CD4-positive, alpha-beta T cell (primary cell): Measurements from ENCODE around the gene SSMEM1. TPM values are rescaled to one million over a fixed set of nuclear protein-coding genes. Genes with fewer than 3 reads are reported as not detected.
"Not testable (repeated sequence)": the region's sequence is repeated elsewhere in the genome, so short reads cannot be mapped to it uniquely, and the experiment has no call there.

Experiments
- ATAC-seq: fragments of 200-7000 bp; cut with Tn5 transposase; one replicate; pipeline ENCODE4 v1.10.0; 2022; ENCODE audit warnings: mild to moderate bottlenecking; ENCODE audit not compliant: poor library complexity
- CTCF ChIA-PET: fragments of 350-600 bp; sonication (Branson Sonifier 250); formaldehyde crosslinking; loops from one replicate; lab custom pipeline; 2021; ENCODE audit warnings: antibody characterized with exemption, inconsistent platforms; lab: Charles Lee
- POLR2A ChIA-PET: fragments of 350-600 bp; sonication (Branson Sonifier 250); formaldehyde crosslinking; loops from one replicate; lab custom pipeline; 2021; ENCODE audit warnings: antibody characterized with exemption, inconsistent platforms; lab: Charles Lee
- DNase-seq, 14 experiments: peaks; one replicate each; pipeline ENCODE4 v3.0.0-alpha.2; 2013 to 2020; ENCODE audit warnings: mixed read lengths in 2 of 14
- H3K27ac ChIP-seq, 2 donors: one replicate each; pipeline versions ENCODE4 v1.5.1 to v1.7.0; 2013; ENCODE audit warnings: low read length in 2 of 2, low read depth in 1 of 2, mild to moderate bottlenecking in 1 of 2
- H3K27me3 ChIP-seq, 2 experiments: 1 replicate in 1 of 2; 2 replicates in 1 of 2; pipeline versions ENCODE4 v1.6.1 to v1.7.0; 2013; ENCODE audit warnings: low read length in 2 of 2, control low read depth in 1 of 2, mild to moderate bottlenecking in 1 of 2, moderate library complexity in 1 of 2; ENCODE audit not compliant: insufficient read depth in 2 of 2, control insufficient read depth in 1 of 2
- H3K36me3 ChIP-seq: one replicate; pipeline ENCODE4 v1.6.1; 2013; ENCODE audit warnings: low read length, control low read depth; ENCODE audit not compliant: insufficient read depth
- H3K4me1 ChIP-seq: one replicate; pipeline ENCODE4 v1.6.1; 2013; ENCODE audit warnings: low read length, control low read depth; ENCODE audit not compliant: insufficient read depth
- H3K4me3 ChIP-seq: one replicate; pipeline ENCODE4 v1.5.1; 2013; ENCODE audit warnings: mild to moderate bottlenecking, low read length, moderate library complexity
- H3K9me3 ChIP-seq, 2 experiments: 1 replicate in 1 of 2; 2 replicates in 1 of 2; pipeline versions ENCODE4 v1.6.1 to v1.7.0; 2013; ENCODE audit warnings: low read length in 2 of 2, mild to moderate bottlenecking in 2 of 2, control low read depth in 1 of 2, moderate library complexity in 1 of 2; ENCODE audit not compliant: control insufficient read depth in 1 of 2, insufficient read depth in 1 of 2
- H3K27ac Mint-ChIP-seq: one replicate; pipeline ENCODE4 v1.8.0; 2020; ENCODE audit warnings: mixed read lengths
- H3K27me3 Mint-ChIP-seq: one replicate; pipeline ENCODE4 v1.8.0; 2021; ENCODE audit warnings: mixed read lengths
- H3K36me3 Mint-ChIP-seq: one replicate; pipeline ENCODE4 v1.8.0; 2021; ENCODE audit warnings: low read depth, mixed read lengths
- H3K4me1 Mint-ChIP-seq: one replicate; pipeline ENCODE4 v1.8.0; 2021; ENCODE audit warnings: low read depth, mixed read lengths
- H3K4me3 Mint-ChIP-seq: one replicate; pipeline ENCODE4 v1.8.0; 2020; ENCODE audit warnings: mild to moderate bottlenecking, mixed read lengths
- H3K9me3 Mint-ChIP-seq: one replicate; pipeline ENCODE4 v1.8.0; 2020; ENCODE audit warnings: mixed read lengths
- CTCF ChIP-seq: fragments of 200-600 bp; IDR thresholded peaks from one replicate; pipeline ENCODE4 v1.8.0; 2022; ENCODE audit warnings: antibody characterized with exemption, mild to moderate bottlenecking
- intact Hi-C, 2 experiments: fragments of 100-400 bp; cut with DNase I in 1 of 2; cut with micrococcal nuclease in 1 of 2; formaldehyde crosslinking; loops; one replicate each; pipeline versions ENCODE4 v1.15.1 to v1.9.0; 2023 to 2025; cut with DNase I, micrococcal nuclease
- total RNA-seq, 174 experiments: library from RNA in 2 of 174; stranded (reverse) in 2 of 174; gene quantifications; one replicate each; pipeline ENCODE4 v1.2.3 and lab custom pipeline; 2021 to 2026

Gene SSMEM1
- total RNA-seq, 2 experiments from 2014 or later: not detected

GRCh38 chr7:130231792-130232191 is 24.1 kb downstream of the SSMEM1 start:
- intact Hi-C loops: no loop called here
- H3K4me1 Mint-ChIP-seq: no peaks in the 10 kb centered on the region
- no peaks in the 10 kb centered on the region for H3K4me1 ChIP-seq
- H3K36me3 Mint-ChIP-seq: no peaks in the 10 kb centered on the region
- no peak overlapping the region for H3K27ac Mint-ChIP-seq
- H3K27ac ChIP-seq: no peak overlapping the region
- no peak overlapping the region for H3K4me3 Mint-ChIP-seq
- no peaks in the 10 kb centered on the region for H3K36me3 ChIP-seq
- ATAC-seq (no peak), DNase-seq (no peak)
- TF ChIP-seq CTCF: no peak
- H3K9me3 Mint-ChIP-seq: no peaks in the 10 kb centered on the region
- no peak overlapping the region for H3K4me3 ChIP-seq
- no peaks in the 10 kb centered on the region for H3K9me3 ChIP-seq
- ChIA-PET POLR2A (no interaction called here), CTCF (no interaction called here)
- H3K27me3 Mint-ChIP-seq: no peaks in the 10 kb centered on the region
- no peaks in the 10 kb centered on the region for H3K27me3 ChIP-seq

- no peak for ATAC-seq
- H3K4me1 Mint-ChIP-seq: no peaks in the 10 kb centered on the region
- H3K4me3 Mint-ChIP-seq: no peak overlapping the region
- POLR2A ChIA-PET: no interaction called here
- CTCF ChIA-PET: no interaction called here
- H3K27me3 Mint-ChIP-seq: no peaks in the 10 kb centered on the region
- H3K4me3 ChIP-seq: no peak overlapping the region
- intact Hi-C loops: no loop called here
- H3K36me3 ChIP-seq: no peaks in the 10 kb centered on the region
- no peak for DNase-seq
- no peaks in the 10 kb centered on the region for H3K27me3 ChIP-seq
- H3K36me3 Mint-ChIP-seq: no peaks in the 10 kb centered on the region
- H3K4me1 ChIP-seq: no peaks in the 10 kb centered on the region
- H3K27ac ChIP-seq: no peak overlapping the region
- H3K27ac Mint-ChIP-seq: no peak overlapping the region
- no peaks in the 10 kb centered on the region for H3K9me3 Mint-ChIP-seq
- no peaks in the 10 kb centered on the region for H3K9me3 ChIP-seq
- no peak for TF ChIP-seq CTCF
These were observed 24.5 kb downstream of the SSMEM1 start for GRCh38 chr7:130232209-130232608.

- ATAC-seq: no peak
- H3K36me3 ChIP-seq: no peaks in the 10 kb centered on the region
- H3K27me3 ChIP-seq: no peaks in the 10 kb centered on the region
- POLR2A ChIA-PET: no interaction called here
- Mint-ChIP-seq H3K4me3 (no peak overlapping the region), H3K4me1 (no peaks in the 10 kb centered on the region), H3K27ac (no peak overlapping the region), H3K9me3 (no peaks in the 10 kb centered on the region), H3K36me3 (no peaks in the 10 kb centered on the region), H3K27me3 (no peaks in the 10 kb centered on the region)
- intact Hi-C loops: no loop called here
- no peak overlapping the region for H3K27ac ChIP-seq
- CTCF ChIA-PET: no interaction called here
- H3K4me3 ChIP-seq: no peak overlapping the region
- no peaks in the 10 kb centered on the region for H3K9me3 ChIP-seq
- no peak for DNase-seq
- no peak for TF ChIP-seq CTCF
- no peaks in the 10 kb centered on the region for H3K4me1 ChIP-seq
These were observed 26.4 kb downstream of the SSMEM1 start for GRCh38 chr7:130234078-130234477.

- H3K27me3 ChIP-seq, H3K9me3 ChIP-seq, H3K9me3 Mint-ChIP-seq, H3K4me1 ChIP-seq, CTCF ChIA-PET, intact Hi-C loops, H3K4me3 ChIP-seq, H3K27ac ChIP-seq, H3K4me3 Mint-ChIP-seq, POLR2A ChIA-PET, H3K27ac Mint-ChIP-seq, DNase-seq, H3K36me3 Mint-ChIP-seq, H3K27me3 Mint-ChIP-seq, ATAC-seq, H3K4me1 Mint-ChIP-seq, H3K36me3 ChIP-seq: not testable (repeated sequence)
These were observed 28.7 kb downstream of the SSMEM1 start for GRCh38 chr7:130236361-130236760.
